PFSK-1 (cell line): ENCODE data around the gene IQSEC3.

Experiments
- POLR2AphosphoS5 ChIP-seq: IDR thresholded peaks from 2 replicates; pipeline ENCODE4 v1.6.1; 2012; ENCODE audit warnings: low read depth, mild to moderate bottlenecking, control low read depth, low read length, moderate library complexity
- REST ChIP-seq, 2 experiments: IDR thresholded peaks; 2 replicates each; pipeline versions ENCODE4 v1.6.1 to v1.8.0; 2011 to 2012; ENCODE audit warnings: low read depth in 2 of 2, low read length in 2 of 2, control low read depth in 1 of 2, inconsistent platforms in 1 of 2, mild to moderate bottlenecking in 1 of 2, moderate library complexity in 1 of 2; ENCODE audit not compliant: insufficient read depth in 1 of 2
- SIN3A ChIP-seq: IDR thresholded peaks from 2 replicates; pipeline ENCODE4 v1.6.1; 2012; ENCODE audit warnings: mild to moderate bottlenecking, low read length, moderate library complexity, borderline replicate concordance; ENCODE audit not compliant: insufficient read depth
- TAF1 ChIP-seq: IDR thresholded peaks from 2 replicates; pipeline ENCODE4 v1.6.1; 2012; ENCODE audit warnings: low read length, control low read depth, borderline replicate concordance; ENCODE audit not compliant: insufficient read depth

- TF ChIP-seq SIN3A, result no peak
- TF ChIP-seq REST (IDR thresholded peaks at IDR 0.05; ENCODE audit: insufficient read depth in 1 of 2, low read depth in 2 of 2, low read length in 2 of 2), result no peak
- no peak for TF ChIP-seq POLR2AphosphoS5
- no peak for TF ChIP-seq TAF1
Measured at GRCh38 chr12:166425-167075, 100.0 kb downstream of the IQSEC3 start.
